Stimulated activated CD4-positive, alpha-beta T cell treated with anti-CD3 and anti-CD28 coated beads, TNF-alpha, amount 100 ng/mL, for 48 hours (primary cell): ENCODE data around the gene KCND2.
"Not testable (repeated sequence)": the region's sequence is repeated elsewhere in the genome, so short reads cannot be mapped to it uniquely, and the experiment has no call there.

Source experiments
- DNase-seq, 3 donors: peaks; one replicate each; pipeline ENCODE4 v3.0.0-alpha.2; 2020; ENCODE audit warnings: low read depth in 3 of 3

The KCND2 gene

DNA sequence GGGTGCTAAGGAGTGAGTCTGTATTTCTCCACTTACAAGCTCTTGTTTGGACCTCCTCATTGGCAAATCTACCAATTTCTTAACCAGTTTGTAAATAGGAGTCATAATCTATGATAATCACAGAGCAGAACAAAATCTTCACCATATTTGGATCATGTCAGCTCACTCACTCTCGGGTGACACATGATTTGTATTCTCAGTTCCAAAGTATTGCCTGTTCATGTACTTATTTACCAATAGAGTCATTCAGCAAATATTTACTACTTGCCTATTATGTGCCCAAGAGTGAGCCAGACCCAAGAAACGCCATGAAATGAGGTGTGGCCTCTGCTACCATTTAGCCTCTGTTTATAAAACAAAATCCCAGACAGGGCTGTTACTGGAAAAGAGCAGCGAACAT is 470.2 kb downstream of the KCND2 start:
- no peak for DNase-seq

DNA sequence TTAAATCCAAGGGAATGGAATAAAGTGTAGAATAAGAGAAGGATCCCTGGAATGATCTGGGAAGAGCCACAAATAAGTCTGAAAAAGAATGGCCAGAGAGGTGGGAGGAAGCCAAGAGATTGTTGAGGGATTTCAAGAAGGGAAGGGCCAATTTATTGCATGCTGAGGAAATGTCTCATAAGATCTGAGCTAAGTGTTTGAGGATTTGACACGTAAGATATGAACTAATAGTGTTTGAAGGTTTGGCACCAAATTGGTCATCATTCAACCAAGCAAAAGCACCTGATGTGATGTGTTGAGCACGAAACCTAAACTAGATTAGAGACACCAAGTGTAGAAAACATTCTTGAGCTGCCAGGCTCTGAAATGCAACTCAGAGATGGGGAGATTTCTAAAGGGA is 487.1 kb downstream of the KCND2 start:
- DNase-seq = no peak

DNA sequence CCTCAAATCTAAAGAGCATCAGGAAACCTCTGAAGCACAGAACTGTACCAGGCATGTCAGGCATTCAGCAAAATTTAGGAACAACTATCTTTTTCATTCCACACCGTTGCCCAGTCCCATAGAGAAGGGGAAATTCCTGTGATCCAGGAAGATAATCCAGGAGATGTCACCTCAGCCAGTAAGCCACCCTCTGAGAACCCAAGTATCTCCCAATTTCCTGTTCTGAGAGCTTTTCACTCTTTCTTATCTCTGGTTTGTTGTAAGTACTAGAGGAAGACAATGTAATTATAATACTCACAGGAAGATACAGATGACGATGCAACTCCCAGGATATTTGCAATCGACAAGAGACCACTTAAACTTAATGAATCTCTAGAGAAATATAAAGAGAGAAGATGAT is 487.9 kb downstream of the KCND2 start:
- no peak for DNase-seq

DNA sequence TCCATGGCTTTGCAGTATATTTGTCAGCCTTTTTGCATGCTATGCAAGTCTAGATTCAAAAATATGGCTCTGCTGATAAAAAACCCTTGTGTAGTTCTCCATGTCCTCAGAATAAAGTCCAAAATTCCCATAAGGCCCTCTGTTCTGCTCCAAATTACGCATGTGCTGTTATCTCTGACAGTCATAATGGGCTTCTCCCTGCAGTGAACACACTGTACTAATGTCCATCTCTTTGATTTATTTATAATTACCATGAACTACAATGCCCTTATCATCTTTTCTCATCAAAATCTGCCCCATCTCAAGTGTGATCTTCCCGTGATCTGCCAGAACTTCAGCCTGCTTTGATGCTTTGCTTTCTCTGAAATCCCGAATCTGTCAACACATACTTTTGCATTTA is 497.2 kb downstream of the KCND2 start:
- DNase-seq = no peak

DNA sequence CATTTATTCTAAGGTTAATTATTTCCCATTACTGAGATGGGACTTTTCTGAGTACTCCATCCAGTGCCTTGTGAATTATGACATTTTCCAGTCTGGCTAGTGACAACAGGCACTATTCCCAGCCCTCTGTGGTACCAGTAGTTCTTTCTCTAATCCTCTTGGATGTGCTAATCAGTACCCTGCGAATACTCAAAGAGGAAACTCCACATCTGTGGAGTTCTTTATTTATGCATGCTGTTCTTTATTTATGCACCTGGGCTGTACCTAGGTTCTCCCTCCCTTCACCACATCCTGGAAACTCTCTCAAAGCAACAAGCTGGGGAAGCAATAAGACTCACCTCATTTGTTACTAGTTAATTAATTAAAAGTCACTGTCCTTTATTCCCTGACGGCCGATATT is 501.5 kb downstream of the KCND2 start:
- DNase-seq = no peak

DNA sequence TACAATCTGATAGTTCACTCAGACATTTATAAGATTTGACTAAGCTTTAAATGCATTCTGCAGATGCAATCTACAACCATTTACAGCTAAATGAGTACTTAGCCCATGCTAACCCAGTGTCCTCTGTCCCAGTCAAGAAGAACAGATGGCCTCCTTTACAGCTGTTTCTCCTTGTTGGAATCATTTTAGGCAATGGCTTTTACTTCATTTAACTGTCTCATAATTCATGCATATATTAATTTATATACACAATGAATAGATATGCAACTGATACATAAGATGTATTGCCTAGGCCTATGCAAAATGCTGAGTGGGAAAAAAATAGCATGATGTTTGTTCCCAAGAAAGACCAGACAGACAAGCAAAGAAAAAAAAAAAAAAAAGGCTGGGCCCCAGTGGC is 502.8 kb downstream of the KCND2 start:
- DNase-seq = no peak

DNA sequence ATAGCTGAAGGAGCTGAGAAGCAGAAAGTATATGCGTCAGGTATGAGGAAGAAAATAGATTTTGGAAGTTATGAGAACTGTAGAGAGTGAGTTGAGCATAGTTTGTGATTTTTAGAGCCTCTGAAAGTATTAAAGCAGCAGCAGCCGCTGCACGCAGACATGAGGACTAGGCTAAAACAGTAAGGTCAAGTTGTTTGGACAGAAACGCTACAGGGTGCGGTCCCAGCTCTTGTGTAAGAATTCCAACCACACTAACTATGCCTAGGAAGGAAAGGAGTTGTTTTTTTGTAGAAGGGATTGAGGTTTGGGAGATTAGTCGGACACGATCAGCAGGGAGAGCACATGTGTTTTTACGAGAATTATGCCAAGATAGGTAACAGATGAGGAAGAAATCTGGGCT is 506.1 kb downstream of the KCND2 start:
- DNase-seq = not testable (repeated sequence)

DNA sequence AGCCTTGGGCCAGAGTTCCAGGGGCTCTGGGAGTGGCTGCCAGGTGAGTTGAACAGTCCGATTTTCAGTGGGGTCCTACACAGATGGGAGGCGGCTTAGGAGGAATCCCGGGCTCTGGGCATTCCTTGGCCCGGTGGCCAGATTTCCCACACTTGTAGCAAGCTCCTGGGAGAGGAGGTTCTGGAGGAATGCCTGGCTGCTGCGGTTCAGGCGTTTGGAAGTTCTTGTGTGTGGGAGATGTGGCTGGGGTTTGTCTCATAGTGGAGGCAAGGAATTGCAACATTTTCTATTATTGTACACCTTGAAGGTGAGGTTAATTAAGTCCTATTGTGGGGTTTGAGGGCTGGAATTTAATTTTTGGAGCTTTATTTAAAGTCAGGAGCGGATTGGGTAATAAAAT is 507.5 kb downstream of the KCND2 start:
- not testable (repeated sequence) for DNase-seq

DNA sequence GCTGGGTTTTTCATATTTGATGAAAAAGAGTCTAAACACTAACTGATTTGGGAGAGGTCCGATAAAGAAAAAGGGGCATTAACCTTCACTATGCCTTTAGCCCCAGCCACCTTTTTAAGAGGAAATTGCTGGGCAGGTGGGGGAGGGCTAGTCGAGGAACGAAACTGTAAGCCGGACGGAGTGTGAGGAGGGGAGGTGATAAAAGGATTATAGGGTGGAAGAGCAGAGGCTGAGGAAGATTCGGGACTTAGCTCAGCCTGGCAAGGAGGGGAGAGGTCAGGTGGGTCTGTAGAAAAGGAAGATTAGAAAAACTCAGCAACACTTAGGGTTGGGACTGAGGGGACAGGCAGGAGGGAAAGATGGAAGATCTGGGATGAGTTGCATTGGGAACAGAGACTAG is 508.0 kb downstream of the KCND2 start:
- no peak for DNase-seq

DNA sequence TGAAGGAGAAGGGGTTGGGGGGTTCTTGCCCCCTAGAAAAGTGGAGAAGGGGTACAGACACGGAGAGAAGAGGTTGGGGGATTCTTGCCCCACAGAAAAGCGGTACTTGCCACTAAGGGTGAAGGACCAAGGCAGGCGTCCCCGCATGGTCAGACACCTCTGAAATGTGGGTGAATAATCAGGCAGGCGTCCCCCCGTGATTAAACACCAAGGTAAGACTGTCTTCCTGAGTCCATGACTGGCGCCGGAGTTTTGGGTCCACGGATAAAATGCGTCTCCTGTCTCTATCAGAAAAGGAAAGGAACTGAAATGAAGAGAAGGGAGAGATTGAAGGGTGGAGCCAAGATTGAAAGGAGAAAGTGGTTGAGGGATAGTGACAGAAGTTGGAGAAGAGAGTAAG is 508.9 kb downstream of the KCND2 start:
- not testable (repeated sequence) for DNase-seq

DNA sequence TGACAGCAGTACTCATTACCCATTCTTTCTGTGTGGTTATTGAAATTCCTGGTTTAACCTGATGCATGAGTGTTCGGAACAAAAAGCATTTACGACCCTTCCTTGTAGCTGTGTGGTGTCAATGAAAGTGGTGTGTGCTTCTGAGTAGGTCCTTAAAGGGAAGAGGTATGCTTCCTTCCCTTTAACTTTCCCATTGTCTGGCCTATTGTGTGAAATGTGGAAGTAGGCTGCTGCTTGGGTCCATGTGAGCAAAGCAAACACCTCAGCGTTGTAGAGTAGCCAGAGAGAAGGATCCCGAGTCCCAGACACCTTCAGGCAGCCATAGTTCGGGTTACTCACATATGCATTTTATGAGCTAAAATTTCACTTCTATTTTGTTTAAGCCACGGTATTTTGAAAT is 510.3 kb downstream of the KCND2 start:
- DNase-seq = no peak

DNA sequence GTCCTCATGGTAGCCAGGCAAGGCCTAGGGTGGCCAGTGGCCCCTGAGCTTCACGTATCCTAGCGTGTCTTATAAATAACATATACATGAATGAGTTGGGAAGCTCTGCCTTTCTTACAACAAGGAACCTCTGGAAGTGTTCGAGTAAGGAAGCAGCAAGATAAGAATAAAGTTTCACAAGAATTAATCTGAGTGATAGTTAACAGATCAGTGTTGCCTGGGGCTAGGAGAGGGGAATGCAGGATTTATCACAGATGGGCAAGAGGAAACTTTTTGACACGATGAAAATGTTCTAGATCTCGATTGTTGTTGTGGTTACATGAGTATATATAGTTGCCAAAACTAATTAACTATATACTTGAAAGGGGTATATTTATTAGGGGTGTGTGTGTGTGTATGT is 510.7 kb downstream of the KCND2 start:
- DNase-seq = no peak

DNA sequence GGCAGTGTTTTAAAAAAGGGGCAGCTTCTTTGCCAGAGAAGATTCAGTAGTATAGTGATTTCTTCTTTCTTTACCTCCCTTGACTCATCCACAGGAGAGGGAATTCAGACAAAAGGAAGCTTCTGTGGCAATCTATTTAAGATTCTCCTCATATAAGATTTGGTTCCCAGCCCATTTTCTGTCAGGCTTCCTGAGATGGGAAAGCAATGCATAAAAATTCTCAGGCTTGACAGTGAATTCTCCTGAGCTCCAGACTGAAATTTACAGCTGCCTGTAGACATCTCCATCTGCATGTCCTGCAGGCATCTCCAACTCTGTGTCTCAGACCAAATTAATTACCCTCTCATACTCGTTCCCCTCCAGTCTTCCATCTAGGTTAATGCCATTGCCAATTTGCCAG is 512.1 kb downstream of the KCND2 start:
- DNase-seq = no peak

DNA sequence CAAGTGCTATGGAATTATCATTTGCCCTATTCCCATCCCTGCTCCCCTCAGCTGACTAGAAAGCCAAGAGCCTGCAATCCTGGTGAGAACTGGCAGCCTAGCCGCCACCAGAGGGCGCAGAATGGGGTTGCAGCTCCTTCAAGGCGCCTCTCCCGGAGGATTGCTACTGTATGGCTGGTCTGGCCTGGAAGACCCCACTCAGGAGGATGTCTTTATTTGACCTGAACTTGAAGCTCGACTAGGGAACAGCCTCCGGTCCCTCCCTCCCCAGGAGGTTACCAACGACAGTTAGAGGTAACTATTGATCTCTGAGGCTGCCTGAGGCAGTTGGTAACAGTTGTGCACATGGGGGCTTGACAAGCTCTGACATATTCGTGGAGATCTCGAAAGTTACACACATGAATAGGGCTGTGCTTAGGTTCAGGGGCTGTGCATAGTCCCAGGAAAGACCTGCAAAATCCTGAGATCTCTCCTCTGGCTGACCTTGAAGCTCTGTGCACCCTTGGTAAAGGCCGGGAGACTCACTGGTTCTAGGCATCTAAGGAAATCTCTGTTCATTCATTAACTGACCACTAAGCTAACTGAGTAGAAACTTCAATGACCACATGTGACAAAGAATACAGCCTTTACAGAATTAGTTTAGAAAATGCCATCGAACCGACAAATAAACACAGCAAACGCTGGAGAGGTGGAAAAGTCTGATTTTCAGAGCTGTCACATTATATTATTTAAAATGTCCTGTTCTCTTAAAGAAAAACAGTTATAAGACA is 519.3 kb downstream of the KCND2 start:
- peak; percentile 31 to 63 (median 46) for DNase-seq

DNA sequence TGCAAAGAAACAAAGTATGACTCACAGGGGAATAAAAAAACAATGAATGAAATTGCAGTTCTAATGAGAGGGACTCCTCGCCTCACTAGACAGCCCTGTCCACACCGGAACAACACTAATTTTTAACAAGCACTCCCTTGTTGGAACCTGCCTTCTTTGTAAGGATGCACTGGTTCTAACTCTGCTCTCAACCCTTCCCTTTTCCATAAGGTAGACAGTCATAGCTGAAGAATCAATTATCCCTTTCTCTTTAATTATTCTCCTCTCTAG is 519.8 kb downstream of the KCND2 start:
- no peak for DNase-seq

DNA sequence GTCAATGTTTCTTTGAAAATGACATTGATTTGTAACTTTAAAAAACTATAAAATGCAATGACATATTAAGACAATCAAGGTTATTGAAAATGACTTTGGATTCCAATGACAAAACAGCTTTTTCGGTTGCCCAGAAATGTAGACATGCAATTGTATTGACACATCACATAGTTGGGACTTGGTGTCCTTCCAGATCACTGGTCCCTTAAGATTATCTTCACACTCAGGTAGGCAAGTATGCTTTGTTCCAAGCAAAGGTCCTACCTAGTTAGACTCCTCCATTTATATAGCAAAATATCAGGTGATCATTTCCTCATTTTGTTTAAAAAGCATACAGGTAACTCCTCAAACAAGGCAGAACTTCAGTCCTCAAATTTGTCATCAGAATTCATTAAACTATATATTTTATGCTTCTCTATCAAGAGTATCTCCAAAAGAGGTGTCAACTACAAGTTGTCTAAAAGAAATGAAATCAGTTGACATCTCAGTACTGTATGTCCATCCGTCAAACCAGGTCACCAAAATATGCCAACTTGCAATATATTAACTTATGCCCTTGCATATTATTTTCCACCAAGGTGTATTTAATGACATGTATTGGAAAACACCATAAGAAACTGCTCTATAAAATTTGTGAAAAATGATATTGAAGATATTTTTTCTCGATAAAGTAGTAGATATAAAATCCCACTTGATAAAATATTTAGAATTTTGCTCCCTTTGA is 520.4 kb downstream of the KCND2 start:
- DNase-seq = no peak

DNA sequence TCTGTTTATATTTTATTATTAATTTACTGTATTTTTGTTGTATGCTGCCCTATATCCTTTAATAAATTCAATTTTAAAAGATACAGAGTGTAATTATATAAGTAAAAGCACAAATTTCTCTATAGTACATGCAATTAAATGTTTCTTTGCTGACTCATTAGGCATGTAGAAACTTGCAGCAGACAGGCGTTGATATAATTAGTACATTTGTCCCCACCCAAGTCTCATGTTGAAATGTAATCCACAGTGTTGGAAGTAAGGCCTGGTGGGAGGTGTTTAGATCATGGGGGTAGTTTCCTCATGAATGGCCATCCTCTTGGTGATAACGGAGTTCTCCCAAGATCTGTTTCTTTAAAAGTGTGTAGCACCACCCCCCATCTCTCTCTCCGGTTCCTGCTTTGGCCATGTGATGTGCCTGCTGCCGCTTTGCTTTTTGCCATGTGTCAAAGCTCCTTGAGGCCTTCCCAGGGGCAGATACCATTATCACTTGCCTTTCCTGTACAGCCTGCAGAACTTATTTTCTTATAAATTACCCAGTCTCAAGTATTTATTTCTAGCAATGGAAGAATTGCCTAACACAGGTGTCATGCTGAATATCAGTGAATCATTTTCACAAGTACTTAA is 521.2 kb downstream of the KCND2 start:
- no peak for DNase-seq

DNA sequence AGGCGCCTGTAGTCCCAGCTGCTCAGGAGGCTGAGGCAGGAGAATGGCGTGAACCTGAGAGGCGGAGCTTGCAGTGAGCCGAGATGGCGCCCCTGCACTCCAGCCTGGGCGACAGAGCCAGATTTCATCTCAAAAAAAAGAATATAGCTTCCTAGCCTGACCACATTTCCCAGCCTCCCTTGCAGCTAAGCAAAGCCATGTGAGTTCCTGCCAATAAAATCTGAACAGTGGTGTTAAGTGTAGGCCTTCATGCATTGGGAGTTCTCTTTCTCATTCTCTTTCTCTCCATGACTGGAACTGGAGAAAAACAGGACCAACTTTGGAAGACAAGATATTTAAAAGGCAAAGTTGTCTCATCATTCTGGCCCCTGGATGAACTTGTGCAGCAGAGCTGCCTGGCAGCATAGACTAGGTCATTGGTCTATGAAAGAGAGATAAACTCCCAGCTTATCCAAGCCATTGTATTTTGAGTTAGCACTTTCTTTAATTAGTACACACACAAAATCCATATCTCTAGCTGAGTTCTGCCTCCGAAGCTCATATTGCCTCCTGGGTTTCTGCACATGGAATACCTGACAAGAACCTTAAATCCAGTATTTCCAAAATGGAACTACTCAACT is 524.2 kb downstream of the KCND2 start:
- DNase-seq = no peak

DNA sequence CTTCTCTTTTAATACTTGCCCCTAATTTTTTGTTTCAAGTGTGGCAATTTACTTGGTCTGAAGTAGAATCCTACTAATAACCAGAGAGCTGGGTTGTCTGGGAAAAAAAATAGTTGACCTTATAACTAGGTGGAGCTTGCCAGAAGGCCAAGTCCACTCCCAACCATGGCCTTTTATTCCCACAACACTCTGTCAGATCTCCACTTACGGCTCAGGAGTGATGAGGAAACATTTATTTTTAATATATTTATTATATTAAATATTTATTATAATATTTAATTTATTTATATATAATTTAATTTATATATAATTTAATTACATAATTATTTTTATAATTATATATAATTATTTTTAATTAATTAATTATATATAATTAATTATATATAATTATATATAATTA is 526.2 kb downstream of the KCND2 start:
- no peak for DNase-seq
